A549 (cell line): ENCODE results near the gene C20orf204. TPM values are rescaled to one million over a fixed set of nuclear protein-coding genes. Genes with fewer than 3 reads are reported as not detected.

Experiments
- ATAC-seq, 2 experiments: fragments of 200-7000 bp in 1 of 2; fragments of >200 bp in 1 of 2; cut with Nextera tagmentation in 1 of 2; cut with Tn5 transposase in 1 of 2; 3 replicates each; pipeline versions ENCODE4 v1.8.0 to v1.9.1; 2018 to 2020; ENCODE audit warnings: mild to moderate bottlenecking in 1 of 2, moderate library complexity in 1 of 2
- CTCF ChIA-PET: fragments of 300-600 bp; sonication (Branson Sonifier 250); formaldehyde crosslinking; extraction: SDS; loops from one replicate; lab custom pipeline; 2021; ENCODE audit warnings: antibody characterized with exemption, inconsistent platforms; lab: Yijun Ruan, JAX
- POLR2A ChIA-PET: fragments of 350-600 bp; formaldehyde crosslinking; extraction: SDS; loops from one replicate; lab custom pipeline; 2021; ENCODE audit warnings: antibody characterized with exemption, inconsistent platforms; lab: Yijun Ruan, JAX
- DNase-seq, 2 experiments: peaks; one replicate each; pipeline versions ENCODE4 v3.0.0 to v3.0.0-alpha.2; 2011 to 2016; ENCODE audit warnings: low read depth in 1 of 2, low spot score in 1 of 2
- FAIRE-seq: peaks from 2 replicates; lab custom pipeline; 2011; peaks lifted over from hg19 to GRCh38; lab: Jason Lieb, UNC
- H3K27ac ChIP-seq, 2 experiments: fragments of >200 bp; sonication (Bioruptor Twin); formaldehyde crosslinking; 3 replicates each; pipeline ENCODE4 v1.5.1; 2016 to 2017
- H3K4me1 ChIP-seq: fragments of >200 bp; sonication (Bioruptor Twin); formaldehyde crosslinking; 3 replicates; pipeline ENCODE4 v1.6.1; 2016
- H3K4me2 ChIP-seq: fragments of >200 bp; sonication (Bioruptor Twin); formaldehyde crosslinking; 3 replicates; pipeline ENCODE4 v1.6.1; 2016
- H3K4me3 ChIP-seq: fragments of >200 bp; sonication (Bioruptor Twin); formaldehyde crosslinking; 3 replicates; pipeline ENCODE4 v1.5.1; 2016
- H3K9me3 ChIP-seq: fragments of >200 bp; sonication (Bioruptor Twin); formaldehyde crosslinking; 3 replicates; pipeline ENCODE4 v1.6.1; 2016
- CHD2 ChIP-seq: fragments of 150-350 bp; IDR thresholded peaks from 2 replicates; pipeline ENCODE4 v1.6.1; 2014; ENCODE audit warnings: low read length; ENCODE audit not compliant: partially characterized antibody
- CTCF ChIP-seq: fragments of >200 bp; sonication (Bioruptor Twin); formaldehyde crosslinking; IDR thresholded peaks from 3 replicates; pipeline ENCODE4 v1.5.1; 2016
- EHF ChIP-seq: fragments of 250-450 bp; sonication (Bioruptor Pico); IDR thresholded peaks from 2 replicates; pipeline ENCODE4 v1.5.0; 2020; ENCODE audit warnings: mild to moderate bottlenecking
- EHMT2 ChIP-seq: fragments of 200-600 bp; sonication (generic); IDR thresholded peaks from 2 replicates; pipeline ENCODE4 v1.6.1; 2016; ENCODE audit warnings: antibody characterized with exemption, low read depth, mild to moderate bottlenecking, moderate library complexity
- EP300 ChIP-seq, 2 experiments: fragments of >200 bp; sonication (Bioruptor Twin); formaldehyde crosslinking; IDR thresholded peaks; 2 replicates in 1 of 2; 3 replicates in 1 of 2; pipeline ENCODE4 v1.6.1; 2016 to 2017
- HEYL ChIP-seq: fragments of 250-450 bp; sonication (Bioruptor Pico); IDR thresholded peaks from 2 replicates; pipeline ENCODE4 v1.8.0; 2021; ENCODE audit warnings: mild to moderate bottlenecking, moderate library complexity
- HOXB13 ChIP-seq: fragments of 250-450 bp; sonication (Bioruptor Pico); IDR thresholded peaks from 2 replicates; pipeline ENCODE4 v1.5.0; 2020; ENCODE audit warnings: low read depth, mild to moderate bottlenecking, moderate library complexity
- HOXB5 ChIP-seq: fragments of 250-450 bp; sonication (Bioruptor Pico); IDR thresholded peaks from 2 replicates; pipeline ENCODE4 v1.5.0; 2020; ENCODE audit warnings: mild to moderate bottlenecking, moderate library complexity
- JUNB ChIP-seq: fragments of >200 bp; sonication (Bioruptor Twin); formaldehyde crosslinking; IDR thresholded peaks from 2 replicates; pipeline ENCODE4 v1.6.1; 2016
- KDM5A ChIP-seq: fragments of 200-600 bp; sonication (generic); IDR thresholded peaks from 2 replicates; pipeline ENCODE4 v1.6.1; 2016; ENCODE audit warnings: antibody characterized with exemption, mild to moderate bottlenecking
- MYC ChIP-seq: IDR thresholded peaks from 2 replicates; pipeline ENCODE4 v1.6.1; 2012; ENCODE audit warnings: mild to moderate bottlenecking, inconsistent platforms, low read length, improper control_type of control experiment, borderline replicate concordance
- NR3C1 ChIP-seq: fragments of >200 bp; sonication (Bioruptor Twin); formaldehyde crosslinking; IDR thresholded peaks from 3 replicates; pipeline ENCODE4 v1.6.1; 2017
- POLR2AphosphoS2 ChIP-seq: conservative IDR thresholded peaks from 2 replicates; pipeline ENCODE4 v1.6.1; 2012; ENCODE audit warnings: low read length, improper control_type of control experiment, inconsistent platforms
- RARB ChIP-seq: fragments of 250-450 bp; sonication (Bioruptor Pico); IDR thresholded peaks from 2 replicates; pipeline ENCODE4 v1.8.0; 2021; ENCODE audit warnings: mild to moderate bottlenecking, moderate library complexity
- RFX5 ChIP-seq: fragments of 450-650 bp; IDR thresholded peaks from 2 replicates; pipeline ENCODE4 v1.7.1; 2014; ENCODE audit warnings: antibody characterized with exemption, mild to moderate bottlenecking, moderate library complexity
- SREBF2 ChIP-seq: fragments of 450-650 bp; IDR thresholded peaks from 2 replicates; pipeline ENCODE4 v1.6.1; 2014; ENCODE audit warnings: mild to moderate bottlenecking, moderate library complexity
- TFCP2L1 ChIP-seq: fragments of 250-450 bp; sonication (Bioruptor Pico); IDR thresholded peaks from 2 replicates; pipeline ENCODE4 v1.5.0; 2021; ENCODE audit warnings: mild to moderate bottlenecking
- TP53 ChIP-seq: fragments of 250-450 bp; sonication (Bioruptor Pico); IDR thresholded peaks from 2 replicates; pipeline ENCODE4 v1.5.0; 2021; ENCODE audit warnings: mild to moderate bottlenecking, moderate library complexity
- ZC3H11A ChIP-seq: fragments of 450-650 bp; IDR thresholded peaks from 2 replicates; pipeline ENCODE4 v1.6.1; 2014; ENCODE audit warnings: antibody characterized with exemption, mild to moderate bottlenecking
- ZFP36 ChIP-seq: fragments of 450-650 bp; IDR thresholded peaks from 2 replicates; pipeline ENCODE4 v1.6.1; 2014; ENCODE audit warnings: borderline replicate concordance; ENCODE audit not compliant: partially characterized antibody
- WGBS: methylation state at CpG from one replicate; pipeline ENCODE4 v1.1.6; 2017; ENCODE audit errors: missing lambda C conversion rate; 5-methylcytosine and 5-hydroxymethylcytosine counted together
- polyA plus RNA-seq, 4 experiments: library from polyadenylated mRNA; depleted of rRNA in 3 of 4; stranded (reverse); fragments of >200 nt; fragmentation: RNase III in 1 of 4; extraction: RNeasy Plus Mini Kit Qiagen cat#74134 plus additional on column Dnase treatment in 1 of 4; gene quantifications; 2 replicates in 3 of 4; 3 replicates in 1 of 4; pipeline ENCODE4 v1.2.3, GENCODE V29; 2011 to 2017
- TF ChIP-seq, protein P1 (sequence below): fragments of 250-450 bp; sonication (Bioruptor Pico); IDR thresholded peaks from 2 replicates; pipeline ENCODE4 v1.5.0; 2021; ENCODE audit warnings: mild to moderate bottlenecking, moderate library complexity, borderline replicate concordance
- TF ChIP-seq, protein P2 (sequence below): fragments of >200 bp; sonication (Bioruptor Twin); formaldehyde crosslinking; IDR thresholded peaks from 2 replicates; pipeline ENCODE4 v1.6.1; 2016
- TF ChIP-seq, protein P3 (sequence below): IDR thresholded peaks from 2 replicates; pipeline ENCODE4 v1.6.1; 2012

C20orf204 gene
- polyA plus RNA-seq, 2 of the 4 experiments (the other 2 are of a cell fraction): 0.21 to 0.59 TPM

DNA sequence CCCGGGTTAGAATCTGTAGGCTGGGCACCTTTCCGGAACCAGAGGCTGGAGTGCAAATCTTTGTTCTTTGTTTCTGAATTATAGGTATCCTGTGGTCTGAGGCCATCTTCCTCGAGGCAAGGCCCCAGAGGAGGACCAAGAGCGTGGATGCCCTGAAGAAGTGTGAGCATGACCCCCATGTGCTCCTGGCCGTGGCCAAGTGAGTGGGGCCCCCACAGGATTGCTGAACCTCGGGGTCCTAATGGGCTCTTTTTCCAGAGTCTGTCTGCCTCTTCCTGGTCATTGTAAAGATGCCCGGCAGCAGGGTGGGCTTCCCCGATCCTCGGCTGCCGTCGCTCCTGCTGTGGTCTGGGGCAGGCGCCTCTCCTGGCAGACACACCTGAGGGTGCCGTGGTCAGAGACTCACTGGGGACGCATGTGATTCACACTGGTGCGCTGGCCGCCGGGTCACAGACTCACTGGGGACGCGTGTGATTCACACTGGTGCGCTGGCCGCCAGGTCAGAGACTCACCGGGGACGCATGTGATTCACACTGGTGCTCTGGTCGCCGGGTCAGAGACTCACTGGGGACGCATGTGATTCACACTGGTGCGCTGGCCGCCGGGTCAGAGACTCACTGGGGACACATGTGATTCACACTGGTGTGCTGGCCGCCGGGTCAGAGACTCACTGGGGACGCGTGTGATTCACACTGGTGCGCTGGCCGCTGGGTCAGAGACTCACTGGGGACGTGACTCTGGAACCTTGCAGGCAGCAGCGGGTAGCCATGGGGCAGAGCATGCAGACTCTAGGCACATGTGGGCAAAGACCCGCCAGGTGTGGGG is 6.5 kb upstream of the C20orf204 start:
- Histone ChIP-seq H3K4me2 (no peak overlapping the region), H3K9me3 (no peaks in the 10 kb centered on the region), H3K4me3 (no peak overlapping the region), H3K27ac (no peak overlapping the region), H3K4me1 (no peaks in the 10 kb centered on the region)
- FAIRE-seq (no peak), ATAC-seq (no peak), DNase-seq (no peak)
- POLR2A ChIA-PET: interaction anchor here (0.8 kb wide), 1 partner anchor 9 kb away, joined by 3 read pairs; no protein-coding TSS in a partner anchor
- CTCF ChIA-PET: interaction anchor here (1.2 to 5.0 kb wide), 2 partner anchors 9 to 10 kb away, joined by 8 to 71 read pairs; no protein-coding TSS in a partner anchor
- TF ChIP-seq, protein P1, sequence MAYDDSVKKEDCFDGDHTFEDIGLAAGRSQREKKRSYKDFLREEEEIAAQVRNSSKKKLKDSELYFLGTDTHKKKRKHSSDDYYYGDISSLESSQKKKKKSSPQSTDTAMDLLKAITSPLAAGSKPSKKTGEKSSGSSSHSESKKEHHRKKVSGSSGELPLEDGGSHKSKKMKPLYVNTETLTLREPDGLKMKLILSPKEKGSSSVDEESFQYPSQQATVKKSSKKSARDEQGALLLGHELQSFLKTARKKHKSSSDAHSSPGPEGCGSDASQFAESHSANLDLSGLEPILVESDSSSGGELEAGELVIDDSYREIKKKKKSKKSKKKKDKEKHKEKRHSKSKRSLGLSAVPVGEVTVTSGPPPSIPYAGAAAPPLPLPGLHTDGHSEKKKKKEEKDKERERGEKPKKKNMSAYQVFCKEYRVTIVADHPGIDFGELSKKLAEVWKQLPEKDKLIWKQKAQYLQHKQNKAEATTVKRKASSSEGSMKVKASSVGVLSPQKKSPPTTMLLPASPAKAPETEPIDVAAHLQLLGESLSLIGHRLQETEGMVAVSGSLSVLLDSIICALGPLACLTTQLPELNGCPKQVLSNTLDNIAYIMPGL (CRISPR knock-in tag): no peak
- TF ChIP-seq CHD2 (no peak), RFX5 (no peak), ZFP36 (no peak), EP300 (IDR thresholded peaks at IDR 0.05) (no peak), HEYL (CRISPR knock-in tag) (no peak), TP53 (no peak), NR3C1 (no peak), EHF (CRISPR knock-in tag) (no peak), MYC (no peak), POLR2AphosphoS2 (no peak), TFCP2L1 (CRISPR knock-in tag) (no peak)
- TF ChIP-seq, protein P2, sequence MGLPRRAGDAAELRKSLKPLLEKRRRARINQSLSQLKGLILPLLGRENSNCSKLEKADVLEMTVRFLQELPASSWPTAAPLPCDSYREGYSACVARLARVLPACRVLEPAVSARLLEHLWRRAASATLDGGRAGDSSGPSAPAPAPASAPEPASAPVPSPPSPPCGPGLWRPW: no peak
- TF ChIP-seq, protein P3, sequence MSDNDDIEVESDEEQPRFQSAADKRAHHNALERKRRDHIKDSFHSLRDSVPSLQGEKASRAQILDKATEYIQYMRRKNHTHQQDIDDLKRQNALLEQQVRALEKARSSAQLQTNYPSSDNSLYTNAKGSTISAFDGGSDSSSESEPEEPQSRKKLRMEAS: no peak
- 93% methylated on average over 23 of the region's 38 CpGs for WGBS

DNA sequence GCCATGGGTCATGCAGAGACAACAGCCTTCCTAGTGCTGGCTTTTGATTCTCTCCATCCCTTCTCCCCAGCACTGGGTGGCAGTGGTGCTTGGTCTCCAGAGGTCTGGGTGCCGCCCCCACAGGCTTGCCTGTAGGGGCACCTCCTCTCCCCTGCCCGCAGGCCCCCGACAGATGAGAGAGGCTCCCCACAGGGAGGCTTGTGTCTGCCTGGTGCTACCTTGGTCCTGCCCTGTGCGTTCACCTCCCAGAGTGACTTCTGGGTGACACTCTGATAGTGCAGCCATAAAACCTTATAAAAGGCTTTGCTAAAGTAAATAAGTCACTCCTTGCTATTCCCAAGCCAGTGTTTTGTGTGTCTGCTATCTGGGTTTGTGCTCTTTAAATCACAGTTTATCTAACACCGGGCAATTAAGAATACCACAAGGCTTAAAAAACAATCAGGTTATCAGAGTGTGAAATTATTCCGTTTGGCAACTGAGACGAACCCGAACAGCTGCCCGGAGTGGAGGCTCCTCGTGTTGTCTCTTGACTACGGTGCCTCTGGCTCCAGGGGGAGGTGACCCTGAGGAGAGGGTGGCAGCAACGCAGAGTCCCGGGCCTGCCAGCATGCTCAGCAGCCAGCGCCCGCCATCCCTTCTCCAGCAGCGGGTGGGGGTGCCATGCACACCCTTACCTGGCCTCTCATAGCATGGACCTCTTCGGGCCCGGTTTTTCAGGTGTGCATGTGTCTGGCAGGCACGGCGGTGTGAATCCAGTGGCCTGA is 5.4 kb upstream of the C20orf204 start:
- POLR2A ChIA-PET: interaction anchor here (0.8 kb wide), 1 partner anchor 8 kb away, joined by 3 read pairs; no protein-coding TSS in a partner anchor
- DNase-seq: no peak
- H3K9me3 ChIP-seq: no peaks in the 10 kb centered on the region
- H3K4me3 ChIP-seq: no peak overlapping the region
- H3K4me2 ChIP-seq: no peak overlapping the region
- no peak for FAIRE-seq
- H3K4me1 ChIP-seq: no peaks in the 10 kb centered on the region
- 90% methylated on average over 20 of the region's 20 CpGs for WGBS
- no peak for TF ChIP-seq ZC3H11A
- no peak for TF ChIP-seq HOXB13 (CRISPR knock-in tag)
- no peak for TF ChIP-seq NR3C1
- no peak for TF ChIP-seq HOXB5
- no peak for TF ChIP-seq RARB
- TF ChIP-seq, protein P2: no peak
- TF ChIP-seq KDM5A: no peak
- no peak for TF ChIP-seq CTCF
- no peak for TF ChIP-seq JUNB
- no peak for TF ChIP-seq EHMT2
- no peak for TF ChIP-seq SREBF2
- ATAC-seq: no peak
- CTCF ChIA-PET: interaction anchor here (1.2 to 1.4 kb wide), 2 partner anchors 8 kb away, joined by 4 to 8 read pairs; no protein-coding TSS in a partner anchor
- no peak overlapping the region for H3K27ac ChIP-seq
